Measurements from ENCODE around the gene GAB4. TPM values are rescaled to one million over a fixed set of nuclear protein-coding genes. Genes with fewer than 3 reads are reported as not detected.

The GAB4 gene
- total RNA-seq, 4 donors from 2014 or later: not detected

GRCh38 chr22:16973591-16974297 is 34.3 kb downstream of the GAB4 start:
- TF ChIP-seq EP300 (IDR thresholded peaks at IDR 0.05): no peak
- no peak for TF ChIP-seq CTCF (IDR thresholded peaks at IDR 0.05)
- no peak for TF ChIP-seq POLR2A (IDR thresholded peaks at IDR 0.05; ENCODE audit: low read depth)
- no peak for TF ChIP-seq POLR2AphosphoS5 (IDR thresholded peaks at IDR 0.05)
- DNase-seq (ENCODE audit: extremely low spot score): peak; percentile 70
- Histone ChIP-seq H3K27ac (replicated peaks in 1 of 4) (no peak overlapping the region), H3K4me3 (no peak overlapping the region), H3K36me3 (no peaks in the 10 kb centered on the region), H3K27me3 (peaks cover 0 to 25% (median 0%) of the 10 kb centered on the region in 4 donors), H3K9me3 (no peaks in the 10 kb centered on the region), H3K4me1 (no peaks in the 10 kb centered on the region)
- intact Hi-C loops (cut with DNase I): no loop called here
- 81% methylated on average over 2 of the region's 2 CpGs for WGBS

- no peak overlapping the region for H3K4me3 ChIP-seq
- WGBS: 83% methylated on average over 4 of the region's 4 CpGs
- no peaks in the 10 kb centered on the region for H3K36me3 ChIP-seq
- TF ChIP-seq EP300 (IDR thresholded peaks at IDR 0.05) (no peak), POLR2A (IDR thresholded peaks at IDR 0.05; ENCODE audit: low read depth) (no peak), POLR2AphosphoS5 (IDR thresholded peaks at IDR 0.05) (no peak), CTCF (IDR thresholded peaks at IDR 0.05) (no peak)
- DNase-seq (ENCODE audit: extremely low spot score): peak; percentile 89
- peaks cover 0 to 35% (median 0%) of the 10 kb centered on the region in 4 donors for H3K27me3 ChIP-seq
- H3K27ac ChIP-seq (replicated peaks in 1 of 4): no peak overlapping the region
- intact Hi-C loops (cut with DNase I): no loop called here
- H3K9me3 ChIP-seq: no peaks in the 10 kb centered on the region
- H3K4me1 ChIP-seq: no peaks in the 10 kb centered on the region
These were observed 35.7 kb downstream of the GAB4 start for GRCh38 chr22:16972311-16972710.

- 70% methylated on average over 4 of the region's 4 CpGs for WGBS
- TF ChIP-seq POLR2AphosphoS5 (IDR thresholded peaks at IDR 0.05) (no peak), EP300 (IDR thresholded peaks at IDR 0.05) (no peak), CTCF (IDR thresholded peaks at IDR 0.05) (no peak), POLR2A (IDR thresholded peaks at IDR 0.05; ENCODE audit: low read depth) (no peak)
- H3K27ac ChIP-seq (replicated peaks in 1 of 4): no peak overlapping the region
- H3K9me3 ChIP-seq: no peaks in the 10 kb centered on the region
- H3K36me3 ChIP-seq: no peaks in the 10 kb centered on the region
- H3K27me3 ChIP-seq: peaks cover 0 to 35% (median 0%) of the 10 kb centered on the region in 4 donors
- intact Hi-C loops (cut with DNase I): no loop called here
- no peak overlapping the region for H3K4me3 ChIP-seq
- no peaks in the 10 kb centered on the region for H3K4me1 ChIP-seq
- no peak for DNase-seq (ENCODE audit: extremely low spot score)
These were observed 37.6 kb downstream of the GAB4 start for GRCh38 chr22:16970446-16970845.

- Histone ChIP-seq H3K27me3 (peaks cover 0 to 28% (median 0%) of the 10 kb centered on the region in 4 donors), H3K4me1 (no peaks in the 10 kb centered on the region), H3K36me3 (no peaks in the 10 kb centered on the region), H3K27ac (replicated peaks in 1 of 4) (no peak overlapping the region), H3K4me3 (no peak overlapping the region), H3K9me3 (no peaks in the 10 kb centered on the region)
- DNase-seq (ENCODE audit: extremely low spot score): peak; percentile 87
- intact Hi-C loops (cut with DNase I): no loop called here
- TF ChIP-seq CTCF (IDR thresholded peaks at IDR 0.05) (no peak), POLR2A (IDR thresholded peaks at IDR 0.05; ENCODE audit: low read depth) (no peak), POLR2AphosphoS5 (IDR thresholded peaks at IDR 0.05) (no peak), EP300 (IDR thresholded peaks at IDR 0.05) (no peak)
- 64% methylated on average over 5 of the region's 8 CpGs for WGBS
These were observed 38.3 kb downstream of the GAB4 start for GRCh38 chr22:16969508-16970327.

Data from esophagus muscularis mucosa (tissue), 4 donors.